ENCODE data around the gene CHIC2. TPM values are rescaled to one million over a fixed set of nuclear protein-coding genes. Genes with fewer than 3 reads are reported as not detected.
A peak's percentile ranks its signal among the peaks of the same experiment; 100 is the strongest.

Gene CHIC2
- total and polyA plus RNA-seq, 2 of the 4 experiments (the other 2 are of a cell fraction), result 20.4 to 26.3 TPM

GRCh38 chr4:54091637-54092404 is 27.4 kb upstream of the CHIC2 start:
- Histone ChIP-seq H2BK15ac (ENCODE audit: low read depth, low read length) (peak overlapping the region; percentile 5; the same call in 1 of the 3 replicates), H3K9me3 (ENCODE audit: control insufficient read depth, insufficient read depth, low read length) (no peaks in the 10 kb centered on the region), H3K4me1 (ENCODE audit: control insufficient read depth, insufficient read depth, low read length) (no peaks in the 10 kb centered on the region), H4K8ac (ENCODE audit: low read depth in 2 of 2, low read length in 2 of 2) (peak overlapping the region; percentile 2 to 96; a peak in 3 of 4 replicates), H4K20me1 (ENCODE audit: insufficient read depth, low read length) (no peaks in the 10 kb centered on the region), H3K79me1 (ENCODE audit: low read depth in 1 of 2, low read length in 2 of 2) (peaks cover 0 to 6% of the 10 kb centered on the region in 2 experiments; a peak in 1 of 4 replicates), H2BK5ac (ENCODE audit: low read depth, low read length, poor library complexity, severe bottlenecking) (no peak overlapping the region), H4K5ac (ENCODE audit: low read depth, low read length) (peak overlapping the region; percentile 77; the same call in 1 of the 2 replicates), H2AK5ac (ENCODE audit: low read depth, low read length) (peak overlapping the region; percentile 53; the same call in 1 of the 2 replicates), H3K18ac (ENCODE audit: low read depth, low read length) (peak overlapping the region; percentile 75; the same call in 1 of the 2 replicates), H3K23ac (ENCODE audit: low read depth, low read length) (peak overlapping the region; percentile 76; the same call in 1 of the 2 replicates), H3K27me3 (ENCODE audit: control insufficient read depth, insufficient read depth, low read length) (peaks cover 7% of the 10 kb centered on the region), H4K91ac (ENCODE audit: insufficient read depth, low read depth, low read length) (no peak overlapping the region), H2BK20ac (ENCODE audit: low read depth, low read length) (peak overlapping the region; percentile 54; the same call in 1 of the 2 replicates), H2AFZ (replicated peaks; ENCODE audit: low read length, poor library complexity) (peak overlapping the region; percentile 94), H3K9ac (ENCODE audit: low read depth, low read length) (peak overlapping the region; percentile 31), H2BK120ac (ENCODE audit: low read depth, low read length) (peak overlapping the region; percentile 65), H3K56ac (ENCODE audit: extremely low read depth, insufficient read depth, low read length) (peak overlapping the region; percentile 36), H3K27ac (ENCODE audit: insufficient read depth, low read length) (no peak overlapping the region; the same call in 1 of the 2 replicates), H2AK9ac (replicated peaks; ENCODE audit: low read depth, low read length, poor library complexity) (peak overlapping the region; percentile 62), H3K36me3 (ENCODE audit: control insufficient read depth, insufficient read depth, low read length) (no peaks in the 10 kb centered on the region), H3K4ac (ENCODE audit: low read depth, low read length) (peak overlapping the region; percentile 76), H3K4me2 (ENCODE audit: low read depth, low read length) (peak overlapping the region; percentile 98), H3K14ac (replicated peaks; ENCODE audit: low read depth, low read length) (peak overlapping the region; percentile 82), H3K4me3 (ENCODE audit: insufficient read depth, low read depth, low read length) (peak overlapping the region; percentile 49), H3K9me1 (ENCODE audit: insufficient read depth, low read length) (peaks cover 11% of the 10 kb centered on the region; the same call in 1 of the 2 replicates)
- intact Hi-C loops (cut with micrococcal nuclease), result no loop called here
- WGBS, 2 experiments (ENCODE audit: extremely low coverage in 2 of 2, insufficient read length in 1 of 2), result 7 to 100% methylated on average over 2 to 6 of the region's 48 CpGs
- ChIA-PET CTCF (interaction anchor here (0.7 kb wide), 1 partner anchor 834 kb away, joined by 3 read pairs; no protein-coding TSS in a partner anchor), POLR2A (ENCODE audit: unreplicated experiment) (no interaction called here)
- ATAC-seq (ENCODE audit: low read depth) (peak; percentile 97), DNase-seq (peak; percentile 70)
- in situ Hi-C loops (cut with MboI; ENCODE audit: low sequenced_read_pairs), result no loop called here
- no TSS peak for BruUV-seq (replicated peaks)
- dilution Hi-C loops (cut with HindIII; ENCODE audit: low sequenced_read_pairs, unreplicated experiment), result no loop called here
- no peak for TF ChIP-seq MAFK (IDR thresholded peaks at IDR 0.05; ENCODE audit: low read depth, low read length)
- TF ChIP-seq RCOR1 (IDR thresholded peaks at IDR 0.05; ENCODE audit: insufficient replicate concordance, low read length), result no peak
- TF ChIP-seq FOS (IDR thresholded peaks at IDR 0.05; ENCODE audit: low read depth, low read length), result no peak
- peak; percentile 37; the same call in 1 of the 2 replicates for TF ChIP-seq MXI1 (IDR thresholded peaks at IDR 0.05; ENCODE audit: borderline replicate concordance, low read depth, low read length)
- TF ChIP-seq CHD1 (IDR thresholded peaks at IDR 0.05; ENCODE audit: low read depth, low read length), result no peak
- TF ChIP-seq BHLHE40 (IDR thresholded peaks at IDR 0.05; ENCODE audit: low read depth, low read length), result no peak
- TF ChIP-seq RFX5 (IDR thresholded peaks at IDR 0.05; ENCODE audit: low read depth, low read length), result no peak
- no peak for TF ChIP-seq SMC3 (IDR thresholded peaks at IDR 0.05; ENCODE audit: low read depth, low read length)
- TF ChIP-seq CTCF (conservative IDR thresholded peaks at IDR 0.05; ENCODE audit: low read depth, low read length), result no peak
- TF ChIP-seq USF2 (IDR thresholded peaks at IDR 0.05; ENCODE audit: low read depth, low read length), result no peak
- TF ChIP-seq CEBPB (IDR thresholded peaks at IDR 0.05; ENCODE audit: low read depth, low read length), result no peak
- peak; percentile 10; the same call in 1 of the 2 replicates for TF ChIP-seq MAZ (IDR thresholded peaks at IDR 0.05; ENCODE audit: borderline replicate concordance, low read depth, low read length)
- no peak for TF ChIP-seq ELK1 (IDR thresholded peaks at IDR 0.05; ENCODE audit: borderline replicate concordance, low read depth, low read length)
